Endodermal cell (in vitro differentiated cells): ENCODE data around the gene OVCA2. TPM values are rescaled to one million over a fixed set of nuclear protein-coding genes. Genes with fewer than 3 reads are reported as not detected.
A peak's percentile ranks its signal among the peaks of the same experiment; 100 is the strongest.

Experiments
- DNase-seq: peaks from one replicate; pipeline ENCODE4 v3.0.0-alpha.2; 2017
- H3K27ac ChIP-seq: 2 replicates; pipeline ENCODE4 v1.5.1; 2013; ENCODE audit warnings: mild to moderate bottlenecking, low read depth, low read length, moderate library complexity
- H3K27me3 ChIP-seq: 2 replicates; pipeline ENCODE4 v1.6.1; 2013; ENCODE audit warnings: mild to moderate bottlenecking, low read length, moderate library complexity; ENCODE audit not compliant: insufficient read depth, control insufficient read depth, poor library complexity, severe bottlenecking
- H3K36me3 ChIP-seq: 2 replicates; pipeline ENCODE4 v1.7.0; 2013; ENCODE audit warnings: mild to moderate bottlenecking, low read length, moderate library complexity; ENCODE audit not compliant: control insufficient read depth, insufficient read depth
- H3K4me1 ChIP-seq: one replicate; pipeline ENCODE4 v1.7.0; 2013; ENCODE audit warnings: low read length; ENCODE audit not compliant: control insufficient read depth, insufficient read depth
- H3K4me3 ChIP-seq: 2 replicates; pipeline ENCODE4 v1.5.1; 2013; ENCODE audit warnings: mild to moderate bottlenecking, low read length, moderate library complexity
- H3K9ac ChIP-seq: 2 replicates; pipeline ENCODE4 v1.6.1; 2013; ENCODE audit warnings: mild to moderate bottlenecking, low read length, moderate library complexity; ENCODE audit not compliant: poor library complexity, severe bottlenecking; ENCODE audit errors: extremely low read depth
- H3K9me3 ChIP-seq: 2 replicates; pipeline ENCODE4 v1.6.1; 2013; ENCODE audit warnings: mild to moderate bottlenecking, low read length, moderate library complexity; ENCODE audit not compliant: control insufficient read depth
- H3K27ac Mint-ChIP-seq: 2 replicates; pipeline ENCODE4 v1.8.0; 2020; ENCODE audit warnings: mixed read lengths
- H3K27me3 Mint-ChIP-seq: 2 replicates; pipeline ENCODE4 v1.8.0; 2021; ENCODE audit warnings: mild to moderate bottlenecking, mixed read lengths; ENCODE audit not compliant: insufficient read depth
- H3K36me3 Mint-ChIP-seq: 2 replicates; pipeline ENCODE4 v1.8.0; 2020; ENCODE audit warnings: low read depth, mixed read lengths
- H3K4me1 Mint-ChIP-seq: 2 replicates; pipeline ENCODE4 v1.8.0; 2020; ENCODE audit warnings: mixed read lengths
- H3K4me3 Mint-ChIP-seq: 2 replicates; pipeline ENCODE4 v1.8.0; 2020; ENCODE audit warnings: mild to moderate bottlenecking, moderate library complexity, mixed read lengths
- H3K9me3 Mint-ChIP-seq: 2 replicates; pipeline ENCODE4 v1.8.0; 2020; ENCODE audit warnings: mild to moderate bottlenecking, mixed read lengths
- CTCF ChIP-seq: fragments of 200-600 bp; sonication (generic); conservative IDR thresholded peaks from 2 replicates; pipeline ENCODE4 v1.5.0; 2021; ENCODE audit warnings: antibody characterized with exemption, mild to moderate bottlenecking
- WGBS, 2 experiments: methylation state at CpG; one replicate each; pipeline versions ENCODE4 v1.1.5 to v1.1.7; 2013; ENCODE audit warnings: missing lambda C conversion rate in 2 of 2, mixed read lengths in 1 of 2; ENCODE audit not compliant: insufficient coverage in 1 of 2, insufficient read length in 1 of 2; 5-methylcytosine and 5-hydroxymethylcytosine counted together
- total RNA-seq, 2 donors: library from RNA; stranded (reverse); fragmentation: NEBNext Ultra II Directional in 1 of 2; extraction: Animal tissue kit (Norgen Biotek cat#: 25700) in 1 of 2; gene quantifications; 2 replicates in 1 of 2; 3 replicates in 1 of 2; pipeline ENCODE4 v1.2.1, GENCODE V29; 2021

OVCA2 gene
- total RNA-seq, 2 donors from 2014 or later: 19.8 to 27.5 TPM

- WGBS, 2 experiments: 6 to 9% methylated on average over 35 to 110 of the region's 113 CpGs
- Mint-ChIP-seq H3K4me3 (peak overlapping the region; percentile 34), H3K27ac (no peak overlapping the region)
These were observed 13.7 kb downstream of the OVCA2 start for GRCh38 chr17:2055292-2056205.

GRCh38 chr17:2056206-2057174 is 14.7 kb downstream of the OVCA2 start:
- H3K9ac ChIP-seq: no peak overlapping the region
- H3K36me3 ChIP-seq: peaks cover 14% of the 10 kb centered on the region
- Mint-ChIP-seq H3K4me1 (peaks cover 3% of the 10 kb centered on the region), H3K27ac (no peak overlapping the region), H3K4me3 (no peak overlapping the region), H3K27me3 (peaks cover 77% of the 10 kb centered on the region), H3K36me3 (peaks cover 15% of the 10 kb centered on the region), H3K9me3 (peaks cover 5% of the 10 kb centered on the region)
- no peaks in the 10 kb centered on the region for H3K9me3 ChIP-seq
- peak; percentile 88 for DNase-seq
- no peak overlapping the region for H3K4me3 ChIP-seq
- no peak overlapping the region for H3K27ac ChIP-seq
- peak; percentile 41 for TF ChIP-seq CTCF
- 33 to 36% methylated on average over 37 to 85 of the region's 85 CpGs for WGBS, 2 experiments
- H3K27me3 ChIP-seq: peaks cover 95% of the 10 kb centered on the region
- H3K4me1 ChIP-seq: no peaks in the 10 kb centered on the region

More at GRCh38 chr17:2055292-2056205, 13.7 kb downstream of the OVCA2 start:
- no peak for TF ChIP-seq CTCF
- H3K27me3 Mint-ChIP-seq: peaks cover 76% of the 10 kb centered on the region
- Histone ChIP-seq H3K36me3 (peaks cover 4% of the 10 kb centered on the region), H3K4me1 (no peaks in the 10 kb centered on the region), H3K9me3 (no peaks in the 10 kb centered on the region), H3K9ac (no peak overlapping the region), H3K27me3 (peaks cover 95% of the 10 kb centered on the region), H3K4me3 (no peak overlapping the region), H3K27ac (no peak overlapping the region)
- no peak for DNase-seq
- H3K9me3 Mint-ChIP-seq: peaks cover 5% of the 10 kb centered on the region
- peaks cover 5% of the 10 kb centered on the region for H3K36me3 Mint-ChIP-seq
- peaks cover 3% of the 10 kb centered on the region for H3K4me1 Mint-ChIP-seq

GRCh38 chr17:2057175-2057759 is 15.4 kb downstream of the OVCA2 start:
- Histone ChIP-seq H3K9ac (no peak overlapping the region), H3K27ac (no peak overlapping the region), H3K27me3 (peaks cover 88% of the 10 kb centered on the region)

More at GRCh38 chr17:2057175-2057759, 15.4 kb downstream of the OVCA2 start:
- Mint-ChIP-seq H3K4me1 (peaks cover 7% of the 10 kb centered on the region), H3K9me3 (peaks cover 4% of the 10 kb centered on the region), H3K4me3 (no peak overlapping the region), H3K27me3 (peaks cover 75% of the 10 kb centered on the region), H3K27ac (no peak overlapping the region), H3K36me3 (peaks cover 22% of the 10 kb centered on the region)
- WGBS, 2 experiments: 30 to 36% methylated on average over 30 to 81 of the region's 81 CpGs
- TF ChIP-seq CTCF: no peak
- peaks cover 21% of the 10 kb centered on the region for H3K36me3 ChIP-seq
- no peaks in the 10 kb centered on the region for H3K9me3 ChIP-seq
- H3K4me3 ChIP-seq: no peak overlapping the region
- no peaks in the 10 kb centered on the region for H3K4me1 ChIP-seq
- peak; percentile 80 for DNase-seq
